ENCODE measurements around the gene VASH2.

- no peak for TF ChIP-seq EZH2 (IDR thresholded peaks at IDR 0.05; ENCODE audit: low read depth, low read length, severe bottlenecking)
- no peak for TF ChIP-seq JUN (IDR thresholded peaks at IDR 0.05; ENCODE audit: low read depth, low read length)
- TF ChIP-seq POLR2A (IDR thresholded peaks at IDR 0.05; ENCODE audit: control extremely low read depth in 1 of 2, low read depth in 2 of 2, low read length in 2 of 2), result no peak
- no peak for TF ChIP-seq ZNF274 (IDR thresholded peaks at IDR 0.05; ENCODE audit: borderline replicate concordance, extremely low read depth, low read length)
- TF ChIP-seq POLR2AphosphoS5 (IDR thresholded peaks at IDR 0.05; ENCODE audit: low read depth, low read length), result no peak
- TF ChIP-seq HDAC6 (IDR thresholded peaks at IDR 0.05; ENCODE audit: low read depth, low read length), result no peak
- TF ChIP-seq SP1 (IDR thresholded peaks at IDR 0.05; ENCODE audit: low read depth, low read length), result no peak
- TF ChIP-seq, protein P1, sequence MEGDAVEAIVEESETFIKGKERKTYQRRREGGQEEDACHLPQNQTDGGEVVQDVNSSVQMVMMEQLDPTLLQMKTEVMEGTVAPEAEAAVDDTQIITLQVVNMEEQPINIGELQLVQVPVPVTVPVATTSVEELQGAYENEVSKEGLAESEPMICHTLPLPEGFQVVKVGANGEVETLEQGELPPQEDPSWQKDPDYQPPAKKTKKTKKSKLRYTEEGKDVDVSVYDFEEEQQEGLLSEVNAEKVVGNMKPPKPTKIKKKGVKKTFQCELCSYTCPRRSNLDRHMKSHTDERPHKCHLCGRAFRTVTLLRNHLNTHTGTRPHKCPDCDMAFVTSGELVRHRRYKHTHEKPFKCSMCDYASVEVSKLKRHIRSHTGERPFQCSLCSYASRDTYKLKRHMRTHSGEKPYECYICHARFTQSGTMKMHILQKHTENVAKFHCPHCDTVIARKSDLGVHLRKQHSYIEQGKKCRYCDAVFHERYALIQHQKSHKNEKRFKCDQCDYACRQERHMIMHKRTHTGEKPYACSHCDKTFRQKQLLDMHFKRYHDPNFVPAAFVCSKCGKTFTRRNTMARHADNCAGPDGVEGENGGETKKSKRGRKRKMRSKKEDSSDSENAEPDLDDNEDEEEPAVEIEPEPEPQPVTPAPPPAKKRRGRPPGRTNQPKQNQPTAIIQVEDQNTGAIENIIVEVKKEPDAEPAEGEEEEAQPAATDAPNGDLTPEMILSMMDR (IDR thresholded peaks at IDR 0.05; ENCODE audit: control extremely low read depth in 1 of 3, insufficient read depth in 1 of 3, low read depth in 1 of 3, low read length in 3 of 3), result no peak
- no peak for TF ChIP-seq CHD1 (IDR thresholded peaks at IDR 0.05; ENCODE audit: low read depth, low read length)
- no peak for TF ChIP-seq SP2 (IDR thresholded peaks at IDR 0.05; ENCODE audit: low read length)
Measured at GRCh38 chr1:212955961-212956620, 5.8 kb downstream of the VASH2 start.
